Muscle of arm (tissue), 12 donors: ENCODE measurements around the gene HLCS. TPM values are rescaled to one million over a fixed set of nuclear protein-coding genes. Genes with fewer than 3 reads are reported as not detected.

ENCODE experiments used
- DNase-seq: peaks from one replicate; pipeline ENCODE4 v3.0.0-alpha.2; 2013
- polyA plus RNA-seq, 12 donors: library from polyadenylated mRNA; unstranded; fragments of 120-200 nt; gene quantifications; one replicate each; pipeline ENCODE4 v1.2.1, GENCODE V29; 2013; ENCODE audit not compliant: insufficient read length in 12 of 12

The HLCS gene
- polyA plus RNA-seq, 12 donors = 6.7 to 15.3 (median 13.1) TPM; not detected in 1

- DNase-seq = no peak
Measured at GRCh38 chr21:36747041-36747814, 219.2 kb downstream of the HLCS start.

- DNase-seq = no peak
Measured at GRCh38 chr21:36745459-36745858, 221.0 kb downstream of the HLCS start.

GRCh38 chr21:36744560-36745231, 221.8 kb downstream of the HLCS start:
- DNase-seq = no peak

GRCh38 chr21:36744190-36744559, 222.3 kb downstream of the HLCS start:
- DNase-seq = no peak

GRCh38 chr21:36743446-36743845, 223.0 kb downstream of the HLCS start:
- no peak for DNase-seq

- no peak for DNase-seq
Measured at GRCh38 chr21:36743008-36743407, 223.5 kb downstream of the HLCS start.

- DNase-seq = no peak
Measured at GRCh38 chr21:36741506-36741905, 225.0 kb downstream of the HLCS start.

GRCh38 chr21:36738489-36739126, 227.9 kb downstream of the HLCS start:
- DNase-seq = no peak

GRCh38 chr21:36735724-36736320, 230.6 kb downstream of the HLCS start:
- DNase-seq = no peak

GRCh38 chr21:36735201-36735515, 231.3 kb downstream of the HLCS start:
- DNase-seq = no peak

- DNase-seq = no peak
Measured at GRCh38 chr21:36734367-36735200, 231.9 kb downstream of the HLCS start.

GRCh38 chr21:36733857-36734256, 232.6 kb downstream of the HLCS start:
- DNase-seq = no peak

GRCh38 chr21:36732761-36733160, 233.7 kb downstream of the HLCS start:
- no peak for DNase-seq

GRCh38 chr21:36732217-36732616, 234.3 kb downstream of the HLCS start:
- DNase-seq = no peak

GRCh38 chr21:36730291-36731281, 235.9 kb downstream of the HLCS start:
- DNase-seq = no peak

- DNase-seq = no peak
Measured at GRCh38 chr21:36729310-36729970, 237.0 kb downstream of the HLCS start.

GRCh38 chr21:36728371-36729111, 237.9 kb downstream of the HLCS start:
- DNase-seq = no peak

- DNase-seq = no peak
Measured at GRCh38 chr21:36727866-36728265, 238.6 kb downstream of the HLCS start.

- no peak for DNase-seq
Measured at GRCh38 chr21:36725793-36726386, 240.6 kb downstream of the HLCS start.
